GM18526 (cell line): ENCODE measurements around the gene PSMD14.

Experiments used
- POLR2A ChIP-seq: IDR thresholded peaks from 3 replicates; pipeline ENCODE4 v1.6.1; 2011; ENCODE audit not compliant: insufficient read length; ENCODE audit errors: extremely low read depth

PSMD14 gene

GRCh38 chr2:161415034-161415986, 107.1 kb downstream of the PSMD14 start:
- no peak for TF ChIP-seq POLR2A

- TF ChIP-seq POLR2A = no peak
These were observed 107.9 kb downstream of the PSMD14 start, which contains the start of gene TBR1 for GRCh38 chr2:161415987-161416707. Gene TBR1, plus strand, starts transcription at chr2:161416297. Its CDS starts 114 bp downstream, at chr2:161416411.

GRCh38 chr2:161416708-161417437, 108.6 kb downstream of the PSMD14 start:
- no peak for TF ChIP-seq POLR2A

- TF ChIP-seq POLR2A = no peak
These were observed 109.4 kb downstream of the PSMD14 start for GRCh38 chr2:161417438-161418274.

DNA sequence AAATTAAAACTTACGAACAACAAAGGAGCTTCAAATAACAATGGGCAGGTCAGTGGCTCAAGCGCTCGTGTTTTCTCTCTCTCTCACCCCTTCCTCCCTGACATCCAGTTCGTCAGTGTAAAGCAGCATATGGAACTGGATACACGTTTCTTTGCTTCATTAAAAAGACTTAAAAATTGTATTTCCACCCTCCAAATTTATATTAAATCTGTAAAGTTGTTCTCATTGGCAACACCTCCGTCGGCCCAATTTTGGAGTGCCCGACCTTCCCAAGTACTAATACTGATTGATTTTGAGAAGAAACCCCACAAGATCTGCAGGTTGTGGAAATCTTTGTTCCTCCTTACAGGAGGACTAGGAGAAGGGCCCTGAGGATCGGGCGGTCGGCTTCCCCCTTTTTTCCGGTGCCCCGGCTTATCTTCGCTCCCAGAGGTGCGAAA, 110.1 kb downstream of the PSMD14 start:
- TF ChIP-seq POLR2A = no peak

DNA sequence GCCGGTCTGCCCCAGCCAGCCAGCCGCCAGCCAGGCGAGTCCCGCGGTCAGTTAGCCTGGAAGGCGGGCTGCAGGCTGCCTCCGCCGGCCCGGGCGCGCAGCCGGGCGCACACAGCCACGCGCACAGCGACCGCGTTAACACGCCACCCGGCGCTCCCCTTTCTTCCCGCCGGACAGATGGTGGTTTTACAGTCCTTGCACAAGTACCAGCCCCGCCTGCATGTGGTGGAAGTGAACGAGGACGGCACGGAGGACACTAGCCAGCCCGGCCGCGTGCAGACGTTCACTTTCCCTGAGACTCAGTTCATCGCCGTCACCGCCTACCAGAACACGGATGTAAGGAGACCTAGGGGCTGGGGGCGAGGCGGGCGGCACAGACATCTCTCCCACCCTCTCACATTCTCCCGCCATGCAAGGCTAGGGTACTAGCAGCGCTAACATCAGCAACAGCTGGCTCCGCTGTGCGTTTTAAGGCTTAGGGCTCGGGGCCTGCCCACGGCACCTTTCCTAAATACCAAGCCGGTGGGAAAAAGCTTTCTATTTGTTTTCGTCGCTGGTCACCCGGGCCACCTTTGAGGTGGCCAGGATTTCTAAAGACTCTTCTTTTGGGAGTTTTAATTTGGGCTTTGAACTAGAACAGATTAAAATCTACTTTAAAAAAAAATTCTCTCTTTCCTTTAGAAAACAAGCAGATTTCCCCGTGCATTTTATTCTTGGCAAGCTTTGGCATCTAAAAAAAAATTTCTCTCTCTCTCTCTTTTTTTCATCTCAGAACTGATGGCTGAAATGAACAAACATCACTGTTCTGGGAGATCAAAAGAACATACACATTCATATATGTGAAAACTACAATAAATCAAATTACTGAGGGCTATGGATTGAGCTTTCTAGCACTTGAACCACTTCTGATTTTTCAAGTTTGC, 110.8 kb downstream of the PSMD14 start:
- TF ChIP-seq POLR2A = no peak

- TF ChIP-seq POLR2A = no peak
These were observed 111.5 kb downstream of the PSMD14 start for GRCh38 chr2:161419638-161420190.

DNA sequence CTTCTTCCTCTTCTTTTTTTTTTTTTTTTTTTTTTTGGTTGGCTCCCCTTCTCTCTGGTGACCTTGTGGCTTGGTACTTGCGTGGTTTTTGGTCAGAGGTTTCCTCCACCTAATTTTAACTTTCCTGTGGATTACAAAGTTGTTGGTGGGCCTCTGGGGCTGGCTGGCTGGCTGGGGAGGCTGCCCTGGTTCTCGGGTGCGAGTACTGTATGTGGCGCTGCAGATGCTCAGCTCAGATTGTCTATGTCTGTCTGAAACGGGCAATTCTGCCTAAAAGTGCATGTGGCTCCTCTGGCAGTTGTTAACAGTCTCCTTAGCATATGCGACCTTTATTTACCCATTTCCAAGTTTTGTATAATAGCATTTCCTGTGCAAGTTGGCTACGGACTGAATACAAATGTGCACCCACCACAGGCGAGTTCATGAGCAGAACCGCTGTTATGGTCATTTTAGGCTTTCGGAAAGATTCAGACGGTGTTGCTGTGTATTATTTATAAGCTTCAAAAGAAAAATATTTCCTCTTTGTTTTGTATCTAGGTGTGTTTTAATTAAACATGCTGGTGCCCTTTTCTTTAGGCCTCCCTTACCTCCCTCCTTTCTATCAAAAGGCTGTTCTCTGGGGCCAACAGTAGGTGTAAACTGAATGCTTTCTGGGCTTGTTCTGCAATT, 112.3 kb downstream of the PSMD14 start:
- TF ChIP-seq POLR2A = no peak

GRCh38 chr2:161421686-161422085, 113.5 kb downstream of the PSMD14 start:
- TF ChIP-seq POLR2A = no peak

DNA sequence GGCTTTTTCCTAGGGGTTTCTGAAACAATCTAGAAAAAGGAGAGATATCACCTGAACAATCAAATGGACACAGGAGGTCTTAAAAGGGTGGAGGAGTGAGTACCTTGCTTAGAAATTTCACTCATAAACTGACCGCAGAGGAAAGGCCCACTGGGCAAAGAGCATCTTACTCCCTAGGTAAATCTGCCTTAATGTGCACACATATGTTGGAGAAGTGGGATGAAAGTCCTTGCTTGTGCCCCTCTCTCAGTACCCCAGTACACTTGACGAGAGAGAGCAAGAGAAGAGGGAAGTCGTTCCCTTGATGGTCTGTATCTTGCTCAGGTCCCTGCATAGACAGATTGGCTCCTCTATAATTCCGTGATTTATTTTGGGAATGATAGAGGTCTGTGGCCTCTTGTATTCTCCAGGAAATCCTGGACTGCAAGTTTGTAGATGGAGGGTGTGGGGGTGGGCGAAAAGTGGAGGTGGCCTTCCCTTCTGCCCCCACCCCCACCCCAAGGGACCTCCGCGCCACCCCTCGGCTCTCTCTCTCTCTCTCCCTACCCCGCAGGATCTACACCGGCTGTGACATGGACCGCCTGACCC, 114.7 kb downstream of the PSMD14 start:
- no peak for TF ChIP-seq POLR2A

DNA sequence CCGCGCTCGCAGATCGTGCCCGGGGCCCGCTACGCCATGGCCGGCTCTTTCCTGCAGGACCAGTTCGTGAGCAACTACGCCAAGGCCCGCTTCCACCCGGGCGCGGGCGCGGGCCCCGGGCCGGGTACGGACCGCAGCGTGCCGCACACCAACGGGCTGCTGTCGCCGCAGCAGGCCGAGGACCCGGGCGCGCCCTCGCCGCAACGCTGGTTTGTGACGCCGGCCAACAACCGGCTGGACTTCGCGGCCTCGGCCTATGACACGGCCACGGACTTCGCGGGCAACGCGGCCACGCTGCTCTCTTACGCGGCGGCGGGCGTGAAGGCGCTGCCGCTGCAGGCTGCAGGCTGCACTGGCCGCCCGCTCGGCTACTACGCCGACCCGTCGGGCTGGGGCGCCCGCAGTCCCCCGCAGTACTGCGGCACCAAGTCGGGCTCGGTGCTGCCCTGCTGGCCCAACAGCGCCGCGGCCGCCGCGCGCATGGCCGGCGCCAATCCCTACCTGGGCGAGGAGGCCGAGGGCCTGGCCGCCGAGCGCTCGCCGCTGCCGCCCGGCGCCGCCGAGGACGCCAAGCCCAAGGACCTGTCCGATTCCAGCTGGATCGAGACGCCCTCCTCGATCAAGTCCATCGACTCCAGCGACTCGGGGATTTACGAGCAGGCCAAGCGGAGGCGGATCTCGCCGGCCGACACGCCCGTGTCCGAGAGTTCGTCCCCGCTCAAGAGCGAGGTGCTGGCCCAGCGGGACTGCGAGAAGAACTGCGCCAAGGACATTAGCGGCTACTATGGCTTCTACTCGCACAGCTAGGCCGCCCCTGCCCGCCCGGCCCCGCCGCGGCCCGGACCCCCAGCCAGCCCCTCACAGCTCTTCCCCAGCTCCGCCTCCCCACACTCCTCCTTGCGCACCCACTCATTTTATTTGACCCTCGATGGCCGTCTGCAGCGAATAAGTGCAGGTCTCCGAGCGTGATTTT, 115.5 kb downstream of the PSMD14 start:
- TF ChIP-seq POLR2A = no peak
